Measurements from ENCODE around the gene AGPS.

DNA sequence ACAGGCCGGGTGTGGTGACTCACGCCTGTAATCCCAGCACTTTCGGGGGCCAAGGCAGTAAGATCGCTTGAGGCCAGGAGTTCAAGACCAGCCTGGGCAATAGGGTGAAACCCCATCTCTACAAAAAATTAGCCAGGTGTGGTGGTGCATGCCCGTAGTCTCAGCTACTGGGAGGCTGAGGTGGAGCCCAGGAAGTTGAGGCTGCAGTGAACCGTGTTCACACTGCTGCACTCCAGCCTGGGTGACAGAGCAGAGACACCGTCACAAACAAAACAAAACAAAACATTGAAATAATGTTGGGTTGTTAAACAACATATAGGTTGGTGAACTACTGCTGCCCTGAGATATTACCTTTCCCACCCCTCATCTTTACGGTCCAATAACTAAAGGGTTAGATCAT, 48.8 kb upstream of the AGPS start:
- TF ChIP-seq ZNF76 (tag by site-specific recombination; IDR thresholded peaks at IDR 0.05; ENCODE audit: borderline replicate concordance, low read depth), result no peak
- TF ChIP-seq, protein P1, sequence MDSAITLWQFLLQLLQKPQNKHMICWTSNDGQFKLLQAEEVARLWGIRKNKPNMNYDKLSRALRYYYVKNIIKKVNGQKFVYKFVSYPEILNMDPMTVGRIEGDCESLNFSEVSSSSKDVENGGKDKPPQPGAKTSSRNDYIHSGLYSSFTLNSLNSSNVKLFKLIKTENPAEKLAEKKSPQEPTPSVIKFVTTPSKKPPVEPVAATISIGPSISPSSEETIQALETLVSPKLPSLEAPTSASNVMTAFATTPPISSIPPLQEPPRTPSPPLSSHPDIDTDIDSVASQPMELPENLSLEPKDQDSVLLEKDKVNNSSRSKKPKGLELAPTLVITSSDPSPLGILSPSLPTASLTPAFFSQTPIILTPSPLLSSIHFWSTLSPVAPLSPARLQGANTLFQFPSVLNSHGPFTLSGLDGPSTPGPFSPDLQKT (IDR thresholded peaks at IDR 0.05; ENCODE audit: borderline replicate concordance, low read depth, low read length), result no peak

All from HEK293 (cell line).